SK-N-SH (cell line): ENCODE measurements around the gene NPR1. TPM values are rescaled to one million over a fixed set of nuclear protein-coding genes. Genes with fewer than 3 reads are reported as not detected.
A peak's percentile ranks its signal among the peaks of the same experiment; 100 is the strongest.

Experiments used
- CTCF ChIA-PET: fragments of 300-600, 350-600 bp; formaldehyde crosslinking; extraction: SDS; loops from one replicate; lab custom pipeline; 2021; lab: Yijun Ruan, JAX
- POLR2A ChIA-PET: fragments of 350-600 bp; sonication (Branson Sonifier 250); formaldehyde crosslinking; extraction: SDS; loops from one replicate; lab custom pipeline; 2020; ENCODE audit warnings: antibody characterized with exemption, inconsistent platforms; lab: Yijun Ruan, JAX
- DNase-seq: peaks from one replicate; pipeline ENCODE4 v3.0.0; 2012
- H2AFZ ChIP-seq: fragments of 200-600 bp; sonication (generic); 2 replicates; pipeline ENCODE4 v1.8.1; 2016; ENCODE audit warnings: antibody characterized with exemption, mild to moderate bottlenecking, low read depth
- H3F3A ChIP-seq: fragments of 200-600 bp; sonication (generic); replicated peaks from 2 replicates; pipeline ENCODE3; 2016; ENCODE audit warnings: antibody characterized with exemption, mild to moderate bottlenecking; ENCODE audit not compliant: insufficient read depth
- H3K27ac ChIP-seq, 2 experiments: fragments of 200-500 bp in 1 of 2; fragments of 200-600 bp in 1 of 2; sonication (Bioruptor generic) in 1 of 2; sonication (generic), shearing (Covaris generic) in 1 of 2; 2 replicates each; pipeline versions ENCODE4 v1.5.1 to v1.6.1; 2014 to 2016; ENCODE audit warnings: low read depth in 2 of 2, inconsistent platforms in 1 of 2, low read length in 1 of 2, mild to moderate bottlenecking in 1 of 2, mixed read lengths in 1 of 2
- H3K27me3 ChIP-seq: fragments of 200-600 bp; sonication (generic), shearing (Covaris generic); 2 replicates; pipeline ENCODE4 v1.6.1; 2016; ENCODE audit warnings: mixed run types; ENCODE audit not compliant: insufficient read depth
- H3K36me3 ChIP-seq, 2 experiments: fragments of 200-500 bp in 1 of 2; fragments of 200-600 bp in 1 of 2; sonication (Bioruptor generic) in 1 of 2; sonication (generic) in 1 of 2; replicated peaks in 1 of 2; 2 replicates each; pipeline versions ENCODE3 to v1.5.1; 2014 to 2016; ENCODE audit warnings: low read length in 1 of 2, mild to moderate bottlenecking in 1 of 2; ENCODE audit not compliant: insufficient read depth in 2 of 2, control insufficient read depth in 1 of 2
- H3K4me1 ChIP-seq, 2 experiments: fragments of 200-500 bp in 1 of 2; fragments of 200-600 bp in 1 of 2; sonication (Bioruptor generic) in 1 of 2; sonication (generic), shearing (Covaris generic) in 1 of 2; 2 replicates each; pipeline versions ENCODE4 v1.5.1 to v1.6.1; 2014 to 2016; ENCODE audit warnings: low read depth in 1 of 2, low read length in 1 of 2, mixed run types in 1 of 2; ENCODE audit not compliant: insufficient read depth in 2 of 2, control insufficient read depth in 1 of 2
- H3K4me2 ChIP-seq: fragments of 200-600 bp; sonication (generic), shearing (Covaris generic); 2 replicates; pipeline ENCODE4 v1.6.1; 2017; ENCODE audit warnings: mixed run types
- H3K4me3 ChIP-seq, 2 experiments: fragments of 200-500 bp in 1 of 2; fragments of 200-600 bp in 1 of 2; sonication (Bioruptor generic) in 1 of 2; sonication (generic), shearing (Covaris generic) in 1 of 2; 2 replicates each; pipeline versions ENCODE4 v1.5.1 to v1.8.1; 2014 to 2016; ENCODE audit warnings: low read depth in 2 of 2, inconsistent platforms in 1 of 2, low read length in 1 of 2, mild to moderate bottlenecking in 1 of 2, mixed read lengths in 1 of 2, moderate library complexity in 1 of 2
- H3K79me2 ChIP-seq: fragments of 200-600 bp; sonication (generic); 2 replicates; pipeline ENCODE4 v1.8.1; 2017; ENCODE audit warnings: mild to moderate bottlenecking; ENCODE audit not compliant: insufficient read depth
- H3K9ac ChIP-seq: fragments of 200-600 bp; sonication (generic); 2 replicates; pipeline ENCODE4 v1.6.1; 2017; ENCODE audit warnings: mixed run types
- H3K9me2 ChIP-seq: fragments of 200-600 bp; sonication (generic); 2 replicates; pipeline ENCODE4 v1.6.1; 2017; ENCODE audit warnings: mixed run types
- H3K9me3 ChIP-seq: fragments of 200-600 bp; sonication (generic); 2 replicates; pipeline ENCODE4 v1.6.1; 2017; ENCODE audit warnings: mixed run types, mild to moderate bottlenecking, moderate library complexity
- H4K20me1 ChIP-seq: fragments of 200-600 bp; sonication (generic); 2 replicates; pipeline ENCODE4 v1.6.1; 2017; ENCODE audit warnings: mild to moderate bottlenecking, mixed run types; ENCODE audit not compliant: insufficient read depth
- CHD2 ChIP-seq: fragments of 150-350 bp; IDR thresholded peaks from 2 replicates; pipeline ENCODE4 v1.6.1; 2018; ENCODE audit warnings: low read length; ENCODE audit not compliant: partially characterized antibody
- ELF1 ChIP-seq: IDR thresholded peaks from 2 replicates; pipeline ENCODE4 v1.4.0; 2012
- FOXJ3 ChIP-seq: sonication (generic); formaldehyde crosslinking; IDR thresholded peaks from 2 replicates; pipeline ENCODE4 v1.5.1; 2020; ENCODE audit warnings: mild to moderate bottlenecking, missing genetic modification reagents
- FOXM1 ChIP-seq: IDR thresholded peaks from 2 replicates; pipeline ENCODE4 v1.4.0; 2012; ENCODE audit warnings: low read depth, mild to moderate bottlenecking
- GATA2 ChIP-seq: sonication (generic); formaldehyde crosslinking; IDR thresholded peaks from 2 replicates; pipeline ENCODE4 v1.5.0; 2020; ENCODE audit warnings: mild to moderate bottlenecking, missing genetic modification reagents
- IRF3 ChIP-seq: fragments of 150-350 bp; IDR thresholded peaks from 2 replicates; pipeline ENCODE4 v1.6.1; 2016; ENCODE audit warnings: mild to moderate bottlenecking, low read depth, low read length
- MEF2A ChIP-seq: IDR thresholded peaks from 2 replicates; pipeline ENCODE4 v1.4.0; 2012; ENCODE audit warnings: low read depth, borderline replicate concordance
- MXI1 ChIP-seq: IDR thresholded peaks from 2 replicates; pipeline ENCODE4 v1.6.1; 2012; ENCODE audit warnings: mild to moderate bottlenecking, low read depth, low read length, improper control_type of control experiment
- NFIC ChIP-seq: IDR thresholded peaks from 2 replicates; pipeline ENCODE4 v1.4.0; 2012; ENCODE audit warnings: borderline replicate concordance
- RFX5 ChIP-seq: IDR thresholded peaks from 2 replicates; pipeline ENCODE4 v1.6.1; 2012; ENCODE audit warnings: mild to moderate bottlenecking, improper control_type of control experiment, low read length
- RXRA ChIP-seq: IDR thresholded peaks from 2 replicates; pipeline ENCODE4 v1.4.0; 2012; ENCODE audit warnings: low read depth, mild to moderate bottlenecking, borderline replicate concordance
- SIN3A ChIP-seq: IDR thresholded peaks from 2 replicates; pipeline ENCODE4 v1.6.1; 2012; ENCODE audit warnings: low read depth, mild to moderate bottlenecking, low read length, moderate library complexity, borderline replicate concordance
- SMC3 ChIP-seq: IDR thresholded peaks from 2 replicates; pipeline ENCODE4 v1.6.1; 2012; ENCODE audit warnings: low read depth, low read length, improper control_type of control experiment
- TAF1 ChIP-seq: IDR thresholded peaks from 2 replicates; pipeline ENCODE4 v1.6.1; 2012; ENCODE audit warnings: low read depth, mild to moderate bottlenecking, low read length, moderate library complexity, borderline replicate concordance
- TCF12 ChIP-seq: IDR thresholded peaks from 2 replicates; pipeline ENCODE4 v1.4.0; 2012
- USF1 ChIP-seq: IDR thresholded peaks from 2 replicates; pipeline ENCODE4 v1.4.0; 2012; ENCODE audit warnings: low read depth, borderline replicate concordance
- WGBS: methylation state at CpG from one replicate; pipeline ENCODE4 v1.1.6; 2017; ENCODE audit warnings: low lambda C conversion rate; 5-methylcytosine and 5-hydroxymethylcytosine counted together
- polyA plus RNA-seq, 3 experiments: library from polyadenylated mRNA; depleted of rRNA; stranded (reverse); fragments of >200 nt; gene quantifications; 2 replicates each; pipeline ENCODE4 v1.2.3, GENCODE V29; 2012

NPR1 gene
- polyA plus RNA-seq, 1 of the 3 experiments (the other 2 are of a cell fraction), result 0.12 TPM

DNA sequence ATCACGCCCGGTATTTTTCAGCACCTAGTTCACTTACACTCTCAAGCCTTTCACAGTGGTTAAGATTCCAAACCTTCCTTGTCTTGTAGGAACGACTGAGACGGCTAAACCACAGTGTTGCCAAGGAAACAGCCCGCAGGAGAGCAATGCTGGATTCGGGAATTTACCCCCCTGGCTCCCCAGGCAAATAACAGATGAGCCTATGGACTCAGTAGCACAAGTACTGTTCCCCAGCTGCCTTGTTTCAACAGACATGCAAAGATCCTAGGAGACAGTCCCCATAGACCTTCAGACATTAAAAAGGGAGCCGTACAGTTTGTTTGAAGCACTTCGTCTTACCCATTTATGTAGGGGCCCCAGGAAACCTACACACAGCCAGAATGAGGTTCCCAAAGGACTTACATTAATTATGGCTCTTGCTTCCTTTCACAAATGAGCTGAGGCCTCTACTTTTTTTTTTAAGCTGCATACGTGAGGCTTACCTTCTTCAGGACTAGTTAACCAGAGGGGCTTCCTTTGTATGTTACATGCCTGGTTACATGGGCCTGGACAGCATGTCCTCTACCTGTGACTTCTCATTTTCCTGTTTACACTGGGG lies 17.3 kb upstream of the NPR1 start:
- no peak overlapping the region for H2AFZ ChIP-seq
- H3F3A ChIP-seq, result peaks cover 56% of the 10 kb centered on the region
- H3K9me2 ChIP-seq, result no peaks in the 10 kb centered on the region
- WGBS, result 87% methylated on average over 9 of the region's 9 CpGs
- H3K4me3 ChIP-seq, result no peak overlapping the region
- no peak overlapping the region for H3K9ac ChIP-seq
- ChIA-PET POLR2A (no interaction called here), CTCF (interaction anchor here (1.2 to 1.9 kb wide), 2 partner anchors 10 to 17 kb away, joined by 5 to 6 read pairs; partner anchors contain the start of genes ILF2 and NPR1)
- no peak overlapping the region for H3K4me2 ChIP-seq
- no peak overlapping the region for H3K27ac ChIP-seq
- H4K20me1 ChIP-seq, result no peaks in the 10 kb centered on the region
- H3K4me1 ChIP-seq, result peaks cover 0 to 5% of the 10 kb centered on the region in 2 experiments; a peak in 1 of 4 replicates
- peaks cover 49 to 56% of the 10 kb centered on the region in 2 experiments for H3K36me3 ChIP-seq
- TF ChIP-seq TAF1, result no peak
- TF ChIP-seq IRF3, result no peak
- TF ChIP-seq TCF12, result no peak
- TF ChIP-seq FOXJ3 (CRISPR knock-in tag), result no peak
- H3K9me3 ChIP-seq, result no peaks in the 10 kb centered on the region
- DNase-seq, result no peak
- no peaks in the 10 kb centered on the region for H3K27me3 ChIP-seq
- peaks cover 24% of the 10 kb centered on the region for H3K79me2 ChIP-seq

GRCh38 chr1:153662269-153662668 lies 16.2 kb upstream of the NPR1 start:
- no peak for DNase-seq
- CTCF ChIA-PET, result interaction anchor here (1.1 to 1.9 kb wide), 2 partner anchors 9 to 14 kb away, joined by 4 to 6 read pairs; partner anchors contain the start of gene ILF2
- Histone ChIP-seq H3K4me2 (no peak overlapping the region), H3K27me3 (no peaks in the 10 kb centered on the region), H3K79me2 (peaks cover 34% of the 10 kb centered on the region), H3K9me2 (no peaks in the 10 kb centered on the region), H3K9ac (no peak overlapping the region), H4K20me1 (no peaks in the 10 kb centered on the region), H3K4me3 (no peak overlapping the region), H3K4me1 (peaks cover 0 to 5% of the 10 kb centered on the region in 2 experiments; a peak in 1 of 4 replicates), H2AFZ (no peak overlapping the region), H3F3A (peaks cover 62% of the 10 kb centered on the region), H3K9me3 (no peaks in the 10 kb centered on the region), H3K27ac (no peak overlapping the region; a peak in 1 of 4 replicates), H3K36me3 (peaks cover 58 to 66% of the 10 kb centered on the region in 2 experiments)
- no peak for TF ChIP-seq GATA2 (CRISPR knock-in tag)
- no peak for TF ChIP-seq SIN3A
- POLR2A ChIA-PET, result no interaction called here
- 71% methylated on average over 2 of the region's 2 CpGs for WGBS

- H3K36me3 ChIP-seq, result peaks cover 67 to 74% of the 10 kb centered on the region in 2 experiments
- H3K27ac ChIP-seq, result peak overlapping the region in 1 of 2 experiments; percentile 39; a peak in 1 of 4 replicates
- H3K9ac ChIP-seq, result no peak overlapping the region
- POLR2A ChIA-PET, result no interaction called here
- no peaks in the 10 kb centered on the region for H3K9me3 ChIP-seq
- H3K79me2 ChIP-seq, result peaks cover 44% of the 10 kb centered on the region
- WGBS, result 75% methylated on average over 5 of the region's 5 CpGs
- no peak overlapping the region for H2AFZ ChIP-seq
- H3F3A ChIP-seq, result peaks cover 62% of the 10 kb centered on the region
- no peaks in the 10 kb centered on the region for H4K20me1 ChIP-seq
- no peak for DNase-seq
- H3K4me2 ChIP-seq, result no peak overlapping the region
- H3K4me1 ChIP-seq, result peaks cover 0 to 5% of the 10 kb centered on the region in 2 experiments; a peak in 1 of 4 replicates
- H3K27me3 ChIP-seq, result no peaks in the 10 kb centered on the region
- TF ChIP-seq SIN3A (no peak), RXRA (no peak), FOXM1 (no peak), MEF2A (no peak), RFX5 (no peak), ELF1 (no peak), FOXJ3 (CRISPR knock-in tag) (no peak), IRF3 (no peak), MXI1 (no peak), SMC3 (no peak), TCF12 (no peak), GATA2 (CRISPR knock-in tag) (no peak), NFIC (no peak), CHD2 (no peak), USF1 (no peak)
- no peak overlapping the region for H3K4me3 ChIP-seq
- no peaks in the 10 kb centered on the region for H3K9me2 ChIP-seq
- CTCF ChIA-PET, result interaction anchor here (0.5 to 1.9 kb wide), 3 partner anchors 8 to 87 kb away, joined by 3 to 6 read pairs (median 4); partner anchors contain the start of gene ILF2
Observed at GRCh38 chr1:153663211-153663610, 15.3 kb upstream of the NPR1 start.
